Measurements from ENCODE around the gene MCF2L2.
A peak's percentile ranks its signal among the peaks of the same experiment; 100 is the strongest.

The MCF2L2 gene

GRCh38 chr3:183274609-183275008, 153.8 kb downstream of the MCF2L2 start:
- ATAC-seq = 0 out of 3 replicates have a peak, but pooled peaks have one; percentile 11
- TF ChIP-seq ESRRG (CRISPR knock-in tag; IDR thresholded peaks at IDR 0.05) = no peak
- TF ChIP-seq TCF4 (CRISPR knock-in tag; IDR thresholded peaks at IDR 0.05; ENCODE audit: borderline replicate concordance) = no peak
- no peak for TF ChIP-seq SNAI2 (CRISPR knock-in tag; IDR thresholded peaks at IDR 0.05)
- TF ChIP-seq CREB5 (CRISPR knock-in tag; IDR thresholded peaks at IDR 0.05; ENCODE audit: low read depth) = no peak
- TF ChIP-seq TOX (CRISPR knock-in tag; IDR thresholded peaks at IDR 0.05; ENCODE audit: borderline replicate concordance) = no peak
- TF ChIP-seq ZC3H10 (CRISPR knock-in tag; IDR thresholded peaks at IDR 0.05) = no peak
- TF ChIP-seq ZNF565 (CRISPR knock-in tag; conservative IDR thresholded peaks at IDR 0.05; ENCODE audit: low read depth) = no peak

GRCh38 chr3:183272791-183273190, 155.6 kb downstream of the MCF2L2 start:
- TF ChIP-seq ARNTL (CRISPR knock-in tag; IDR thresholded peaks at IDR 0.05; ENCODE audit: borderline replicate concordance, low read depth) = no peak
- TF ChIP-seq TSHZ2 (CRISPR knock-in tag; IDR thresholded peaks at IDR 0.05) = no peak
- no peak for TF ChIP-seq BACH2 (CRISPR knock-in tag; IDR thresholded peaks at IDR 0.05; ENCODE audit: borderline replicate concordance)
- no peak for TF ChIP-seq CSDC2 (CRISPR knock-in tag; IDR thresholded peaks at IDR 0.05)
- no peak for TF ChIP-seq PATZ1 (CRISPR knock-in tag; IDR thresholded peaks at IDR 0.05; ENCODE audit: borderline replicate concordance)
- no peak for TF ChIP-seq ZC3H10 (CRISPR knock-in tag; IDR thresholded peaks at IDR 0.05)
- TF ChIP-seq CREB5 (CRISPR knock-in tag; IDR thresholded peaks at IDR 0.05; ENCODE audit: low read depth) = no peak
- no peak for TF ChIP-seq POU6F1 (CRISPR knock-in tag; IDR thresholded peaks at IDR 0.05; ENCODE audit: borderline replicate concordance, low read depth)
- no peak for TF ChIP-seq ZFP3 (CRISPR knock-in tag; IDR thresholded peaks at IDR 0.05)
- TF ChIP-seq TCF4 (CRISPR knock-in tag; IDR thresholded peaks at IDR 0.05; ENCODE audit: borderline replicate concordance) = no peak
- no peak for ATAC-seq

- ATAC-seq = no peak
Observed at GRCh38 chr3:183272142-183272541, 156.3 kb downstream of the MCF2L2 start.

More at GRCh38 chr3:183272142-183272541, 156.3 kb downstream of the MCF2L2 start:
- TF ChIP-seq ZC3H10 (CRISPR knock-in tag; IDR thresholded peaks at IDR 0.05) (no peak), CREB5 (CRISPR knock-in tag; IDR thresholded peaks at IDR 0.05; ENCODE audit: low read depth) (no peak), POU6F1 (CRISPR knock-in tag; IDR thresholded peaks at IDR 0.05; ENCODE audit: borderline replicate concordance, low read depth) (no peak), CSDC2 (CRISPR knock-in tag; IDR thresholded peaks at IDR 0.05) (no peak), ZNF70 (CRISPR knock-in tag; IDR thresholded peaks at IDR 0.05) (no peak), TCF4 (CRISPR knock-in tag; IDR thresholded peaks at IDR 0.05; ENCODE audit: borderline replicate concordance) (no peak), GLIS3 (CRISPR knock-in tag; IDR thresholded peaks at IDR 0.05) (no peak), CSRNP3 (CRISPR knock-in tag; IDR thresholded peaks at IDR 0.05) (no peak), BACH2 (CRISPR knock-in tag; IDR thresholded peaks at IDR 0.05; ENCODE audit: borderline replicate concordance) (no peak), PATZ1 (CRISPR knock-in tag; IDR thresholded peaks at IDR 0.05; ENCODE audit: borderline replicate concordance) (no peak), ZNF565 (CRISPR knock-in tag; conservative IDR thresholded peaks at IDR 0.05; ENCODE audit: low read depth) (no peak)

Data from SK-N-SH treated with all-trans-retinoic acid at 6 μM for 48 hours (cell line).